Immature natural killer cell (primary cell): ENCODE measurements around the gene MYCT1. TPM values are rescaled to one million over a fixed set of nuclear protein-coding genes. Genes with fewer than 3 reads are reported as not detected.
A peak's percentile ranks its signal among the peaks of the same experiment; 100 is the strongest.

Experiments used
- DNase-seq, 3 donors: peaks; one replicate each; pipeline ENCODE4 v3.0.0; 2022; ENCODE audit warnings: mixed read lengths in 1 of 3
- H3K27ac Mint-ChIP-seq, 6 donors: one replicate each; pipeline ENCODE4 v1.8.0; 2020; ENCODE audit warnings: mixed read lengths in 6 of 6, mild to moderate bottlenecking in 5 of 6, inconsistent platforms in 4 of 6, moderate library complexity in 3 of 6
- H3K27me3 Mint-ChIP-seq, 3 donors: one replicate each; pipeline ENCODE4 v1.8.0; 2020 to 2021; ENCODE audit warnings: low read depth in 3 of 3, mild to moderate bottlenecking in 3 of 3, mixed read lengths in 3 of 3, moderate library complexity in 3 of 3, inconsistent platforms in 1 of 3
- H3K36me3 Mint-ChIP-seq, 3 donors: one replicate each; pipeline ENCODE4 v1.8.0; 2020; ENCODE audit warnings: mixed read lengths in 3 of 3, inconsistent platforms in 2 of 3, mild to moderate bottlenecking in 2 of 3
- H3K4me1 Mint-ChIP-seq, 2 donors: one replicate each; pipeline ENCODE4 v1.8.0; 2020; ENCODE audit warnings: inconsistent platforms in 2 of 2, mild to moderate bottlenecking in 2 of 2, mixed read lengths in 2 of 2, moderate library complexity in 1 of 2
- H3K4me3 Mint-ChIP-seq, 5 donors: one replicate each; pipeline ENCODE4 v1.8.0; 2020; ENCODE audit warnings: mild to moderate bottlenecking in 5 of 5, mixed read lengths in 5 of 5, inconsistent platforms in 3 of 5, moderate library complexity in 3 of 5
- H3K9me3 Mint-ChIP-seq, 6 donors: one replicate each; pipeline ENCODE4 v1.8.0; 2020; ENCODE audit warnings: mild to moderate bottlenecking in 6 of 6, mixed read lengths in 6 of 6, inconsistent platforms in 4 of 6, moderate library complexity in 3 of 6
- polyA plus RNA-seq, 3 donors: library from polyadenylated mRNA; unstranded; fragments of 300-500 nt; fragmentation: Illumina TruSeq; gene quantifications; one replicate each; pipeline ENCODE4 v1.2.3, GENCODE V29; 2021

MYCT1 gene
- polyA plus RNA-seq, 3 donors from 2014 or later: 0.30 TPM; not detected in 2

DNA sequence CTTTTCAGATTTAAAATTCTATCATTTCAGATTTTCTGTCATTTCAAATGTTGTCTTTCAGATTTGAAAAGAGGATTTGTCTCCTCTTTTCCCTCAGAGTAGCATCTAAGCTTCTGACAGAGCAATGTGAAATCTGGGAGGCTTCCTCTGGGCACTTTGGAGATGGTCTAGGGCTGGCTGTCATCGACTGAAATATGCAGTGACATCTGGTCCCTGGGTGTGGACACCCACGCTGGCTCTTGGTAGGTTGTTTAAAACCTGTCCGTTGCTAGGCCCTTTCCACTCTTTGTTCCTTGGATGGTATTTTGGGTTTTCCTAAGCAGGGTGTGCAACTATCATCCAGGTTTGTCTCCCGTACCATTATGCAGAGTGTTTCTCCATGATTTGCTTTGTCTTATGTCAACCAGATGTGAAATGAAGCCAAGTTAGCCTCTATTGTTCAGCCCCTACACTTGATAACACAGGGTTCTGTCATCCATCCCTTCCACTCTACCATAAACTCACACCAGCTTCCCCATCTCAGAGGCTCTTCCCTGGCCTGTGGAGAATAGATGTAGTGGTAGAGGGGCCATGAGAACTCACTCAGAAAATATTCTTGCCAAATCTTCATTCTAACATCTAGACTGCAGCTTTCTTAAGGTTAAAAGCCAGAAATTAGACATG is 47.9 kb downstream of the MYCT1 start:
- Mint-ChIP-seq H3K27ac (no peak overlapping the region), H3K4me1 (no peaks in the 10 kb centered on the region), H3K36me3 (no peaks in the 10 kb centered on the region), H3K9me3 (no peaks in the 10 kb centered on the region), H3K27me3 (peaks cover 2% of the 10 kb centered on the region in 3 donors), H3K4me3 (no peak overlapping the region)
- DNase-seq: no peak

DNA sequence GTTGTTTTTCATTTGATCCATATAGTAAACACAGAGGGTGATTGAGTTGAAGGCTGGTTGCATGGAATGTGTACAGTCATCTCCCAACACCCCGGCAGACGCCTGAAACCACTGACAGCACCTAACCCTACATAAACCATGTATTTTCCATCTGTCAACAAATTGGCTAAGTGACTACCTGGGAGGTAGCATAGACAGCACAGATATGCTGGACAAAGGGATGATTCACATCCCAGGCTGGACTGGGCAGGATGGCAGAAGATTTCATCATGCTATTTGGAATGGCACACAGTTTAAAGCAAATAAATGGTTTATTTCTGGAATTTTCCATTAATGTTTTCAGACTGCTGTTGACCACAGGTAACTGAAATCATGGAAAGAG is 48.5 kb downstream of the MYCT1 start:
- no peak for DNase-seq
- H3K27ac Mint-ChIP-seq: no peak overlapping the region
- H3K9me3 Mint-ChIP-seq: no peaks in the 10 kb centered on the region
- H3K4me1 Mint-ChIP-seq: no peaks in the 10 kb centered on the region
- no peak overlapping the region for H3K4me3 Mint-ChIP-seq
- H3K36me3 Mint-ChIP-seq: no peaks in the 10 kb centered on the region
- H3K27me3 Mint-ChIP-seq: peaks cover 2 to 3% (median 2%) of the 10 kb centered on the region in 3 donors

DNA sequence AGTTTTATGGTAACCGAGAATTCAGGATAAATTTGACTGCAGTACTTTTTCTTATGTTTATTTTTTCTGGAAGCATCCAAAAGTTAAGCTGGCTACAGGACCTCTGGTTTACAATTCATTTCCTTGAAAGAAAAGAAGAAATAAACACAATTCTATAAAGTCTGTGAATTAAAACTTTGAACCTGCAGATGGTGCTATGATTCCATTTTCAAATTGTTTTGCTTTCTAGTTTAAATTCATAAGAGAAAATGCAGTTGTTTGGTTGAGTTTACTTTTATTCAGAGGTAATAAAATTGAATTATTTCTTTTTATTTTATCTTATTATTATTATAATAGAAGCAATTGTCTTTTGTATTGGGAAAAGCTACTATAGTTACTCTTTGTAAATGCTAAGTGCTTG is 51.1 kb downstream of the MYCT1 start:
- peaks cover 0 to 5% (median 4%) of the 10 kb centered on the region in 3 donors for H3K27me3 Mint-ChIP-seq
- no peaks in the 10 kb centered on the region for H3K4me1 Mint-ChIP-seq
- H3K9me3 Mint-ChIP-seq: no peaks in the 10 kb centered on the region
- no peak overlapping the region for H3K27ac Mint-ChIP-seq
- H3K4me3 Mint-ChIP-seq: no peak overlapping the region
- DNase-seq: no peak
- H3K36me3 Mint-ChIP-seq: no peaks in the 10 kb centered on the region

DNA sequence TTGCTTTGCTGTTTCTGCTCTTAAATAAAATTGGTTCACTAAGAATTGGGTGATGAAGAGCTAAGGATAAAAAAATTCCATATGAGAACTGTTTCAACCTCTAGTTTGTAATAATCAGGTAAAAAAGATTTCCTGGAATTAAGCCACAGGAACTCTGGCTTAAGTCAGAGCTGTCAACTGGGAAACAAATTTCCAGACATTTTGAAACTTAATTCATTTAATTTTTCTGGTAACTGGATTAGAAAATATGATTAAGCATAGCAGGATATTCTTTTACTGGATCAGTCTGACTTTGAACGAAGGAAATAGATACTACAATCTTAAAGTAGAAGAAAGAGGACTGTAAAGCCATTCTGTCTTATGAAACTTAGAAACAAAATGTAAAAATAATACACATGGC is 51.6 kb downstream of the MYCT1 start:
- no peak overlapping the region for H3K27ac Mint-ChIP-seq
- H3K4me1 Mint-ChIP-seq: no peaks in the 10 kb centered on the region

GRCh38 chr6:152750694-152751093 is 53.0 kb downstream of the MYCT1 start, which contains the start of gene VIP:
Gene VIP (plus strand): TSS chr6:152750797. CDS start chr6:152752178, 1,381 bp downstream.
- peaks cover 0 to 5% (median 3%) of the 10 kb centered on the region in 3 donors for H3K27me3 Mint-ChIP-seq
- DNase-seq: no peak

More for the DNA sequence above, 51.6 kb downstream of the MYCT1 start:
- H3K27me3 Mint-ChIP-seq: peaks cover 0 to 5% (median 4%) of the 10 kb centered on the region in 3 donors
- no peaks in the 10 kb centered on the region for H3K36me3 Mint-ChIP-seq
- H3K9me3 Mint-ChIP-seq: no peaks in the 10 kb centered on the region
- no peak overlapping the region for H3K4me3 Mint-ChIP-seq
- no peak for DNase-seq

GRCh38 chr6:152765331-152765730 is 67.6 kb downstream of the MYCT1 start:
- Mint-ChIP-seq H3K4me3 (no peak overlapping the region), H3K9me3 (peaks cover 0 to 2% (median 0%) of the 10 kb centered on the region in 6 donors), H3K27ac (no peak overlapping the region), H3K36me3 (no peaks in the 10 kb centered on the region), H3K4me1 (no peaks in the 10 kb centered on the region), H3K27me3 (peaks cover 3 to 11% (median 4%) of the 10 kb centered on the region in 3 donors)
- DNase-seq: no peak

More at GRCh38 chr6:152750694-152751093, 53.0 kb downstream of the MYCT1 start, which contains the start of gene VIP:
- no peak within 1 kb of the TSS for H3K27ac Mint-ChIP-seq
- no peaks in the 10 kb centered on the region for H3K4me1 Mint-ChIP-seq
- H3K36me3 Mint-ChIP-seq: no peaks in the 10 kb centered on the region
- H3K4me3 Mint-ChIP-seq: no peak within 1 kb of the TSS
- no peaks in the 10 kb centered on the region for H3K9me3 Mint-ChIP-seq

GRCh38 chr6:152769159-152769558 is 71.5 kb downstream of the MYCT1 start:
- H3K27me3 Mint-ChIP-seq: peaks cover 0 to 7% (median 4%) of the 10 kb centered on the region in 3 donors

DNA sequence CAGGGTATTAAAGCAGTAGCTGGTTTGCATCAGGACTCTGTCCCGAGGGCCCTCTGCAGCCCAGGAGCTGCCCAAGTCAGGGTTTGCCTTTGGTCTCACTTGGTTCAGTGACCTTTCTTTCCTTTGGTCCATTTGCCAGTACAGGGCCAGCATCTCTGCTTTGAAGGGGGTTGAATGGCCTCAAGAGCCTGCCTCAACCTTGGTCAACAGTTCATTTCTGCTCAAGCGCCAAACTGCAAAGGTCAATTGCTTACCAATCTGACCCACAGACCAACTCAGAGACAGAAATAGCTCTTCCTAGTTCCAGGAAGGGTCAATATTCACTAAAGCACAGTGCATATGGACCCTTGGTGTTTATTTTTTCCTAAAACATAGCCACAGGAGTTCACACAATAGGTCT is 72.3 kb downstream of the MYCT1 start:
- peaks cover 0 to 7% (median 4%) of the 10 kb centered on the region in 3 donors for H3K27me3 Mint-ChIP-seq
- peaks cover 3 to 6% of the 10 kb centered on the region in 2 donors for H3K4me1 Mint-ChIP-seq
- no peaks in the 10 kb centered on the region for H3K9me3 Mint-ChIP-seq
- DNase-seq: no peak
- H3K36me3 Mint-ChIP-seq: no peaks in the 10 kb centered on the region
- no peak overlapping the region for H3K4me3 Mint-ChIP-seq
- H3K27ac Mint-ChIP-seq: no peak overlapping the region

More at GRCh38 chr6:152769159-152769558, 71.5 kb downstream of the MYCT1 start:
- DNase-seq: no peak
- H3K4me1 Mint-ChIP-seq: peaks cover 3 to 6% of the 10 kb centered on the region in 2 donors
- no peak overlapping the region for H3K27ac Mint-ChIP-seq
- no peaks in the 10 kb centered on the region for H3K36me3 Mint-ChIP-seq
- no peaks in the 10 kb centered on the region for H3K9me3 Mint-ChIP-seq
- no peak overlapping the region for H3K4me3 Mint-ChIP-seq

DNA sequence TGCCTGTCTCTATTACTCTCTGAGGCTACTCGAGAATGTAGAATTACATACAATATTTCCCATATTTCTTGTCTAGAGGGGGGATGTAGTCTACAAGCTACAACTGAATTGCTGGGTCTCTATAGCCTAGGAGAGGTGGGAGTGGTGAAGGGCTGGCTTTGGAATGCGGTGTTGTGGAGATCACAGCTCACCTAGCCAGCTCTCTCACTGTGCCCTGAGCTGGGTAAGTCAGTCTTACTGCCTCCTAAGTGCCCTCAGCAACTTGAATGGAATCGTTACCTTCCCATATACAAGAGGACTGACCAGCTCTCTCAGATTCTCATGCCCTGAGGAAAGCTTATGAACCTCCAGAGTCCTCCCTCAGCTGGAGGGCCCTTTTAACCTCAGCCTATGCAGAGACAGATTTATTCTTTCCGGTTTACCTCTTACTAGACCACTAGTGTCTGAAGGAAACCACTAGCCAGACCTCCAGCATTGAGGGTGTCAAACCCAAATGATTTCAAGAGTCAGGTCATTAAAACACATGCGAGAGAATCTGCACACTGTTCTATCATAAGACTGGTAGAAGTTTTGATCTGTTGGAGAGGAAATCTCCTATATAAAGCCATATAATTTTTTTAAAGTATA is 73.5 kb downstream of the MYCT1 start:
- Mint-ChIP-seq H3K9me3 (no peaks in the 10 kb centered on the region), H3K36me3 (no peaks in the 10 kb centered on the region), H3K4me1 (peaks cover 3 to 6% of the 10 kb centered on the region in 2 donors), H3K27ac (no peak overlapping the region), H3K4me3 (no peak overlapping the region), H3K27me3 (peaks cover 0 to 7% (median 4%) of the 10 kb centered on the region in 3 donors)
- peak in 1 of 3 donors; percentile 6 for DNase-seq

Other genes with a start within 250 kb of the MYCT1 start
- 100 to 1,000 TPM in 1 of 3 donors, 10 to 100 TPM in 2; 25.9 to 117 (median 27.9) TPM for gene SYNE1, start 60.5 kb upstream of the MYCT1 start, polyA plus RNA-seq
- gene VIP, start 52.9 kb downstream of the MYCT1 start, polyA plus RNA-seq: not detected